ENCODE results near the gene LAMP1.

The LAMP1 gene

GRCh38 chr13:113315992-113316391 lies 19.0 kb downstream of the LAMP1 start:
- Mint-ChIP-seq H3K27ac (no peak overlapping the region), H3K4me1 (no peaks in the 10 kb centered on the region), H3K4me3 (no peak overlapping the region), H3K27me3 (ENCODE audit: low read depth) (no peaks in the 10 kb centered on the region), H3K9me3 (no peaks in the 10 kb centered on the region), H3K36me3 (ENCODE audit: low read depth) (peaks cover 27% of the 10 kb centered on the region)
- TF ChIP-seq CTCF (IDR thresholded peaks at IDR 0.05; ENCODE audit: unreplicated experiment in 3 of 3), result no peak

DNA sequence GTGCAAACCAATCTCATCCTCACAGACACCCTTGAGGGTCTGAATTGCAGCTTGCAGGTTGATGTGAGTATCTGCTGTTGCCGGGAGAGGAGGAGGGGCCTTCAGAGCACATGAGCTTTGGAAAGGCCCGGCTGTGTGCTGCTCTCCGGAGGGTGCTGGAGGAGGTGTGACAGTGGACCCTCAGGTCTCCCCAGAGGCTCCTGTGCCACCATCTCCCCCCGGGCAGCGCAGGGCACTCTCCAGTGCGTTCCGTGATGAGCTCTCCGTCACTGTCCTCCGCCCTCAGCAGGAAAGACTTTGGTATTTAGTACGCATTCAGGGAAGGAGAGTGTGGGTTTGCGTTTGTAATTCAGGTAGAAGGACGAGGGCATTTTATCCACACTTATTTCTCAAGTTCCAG lies 20.0 kb downstream of the LAMP1 start:
- Mint-ChIP-seq H3K4me1 (peaks cover 5% of the 10 kb centered on the region), H3K4me3 (no peak overlapping the region), H3K27me3 (ENCODE audit: low read depth) (no peaks in the 10 kb centered on the region), H3K9me3 (no peaks in the 10 kb centered on the region), H3K36me3 (ENCODE audit: low read depth) (peaks cover 32% of the 10 kb centered on the region), H3K27ac (no peak overlapping the region)
- no peak for TF ChIP-seq CTCF (IDR thresholded peaks at IDR 0.05; ENCODE audit: unreplicated experiment in 3 of 3)

GRCh38 chr13:113318956-113319355 lies 21.9 kb downstream of the LAMP1 start:
- no peaks in the 10 kb centered on the region for H3K27me3 Mint-ChIP-seq (ENCODE audit: low read depth)
- no peak for TF ChIP-seq CTCF (IDR thresholded peaks at IDR 0.05; ENCODE audit: unreplicated experiment in 3 of 3)

GRCh38 chr13:113319371-113319770 lies 22.3 kb downstream of the LAMP1 start:
- Mint-ChIP-seq H3K9me3 (no peaks in the 10 kb centered on the region), H3K27me3 (ENCODE audit: low read depth) (no peaks in the 10 kb centered on the region), H3K4me1 (peaks cover 14% of the 10 kb centered on the region), H3K27ac (no peak overlapping the region), H3K4me3 (no peak overlapping the region), H3K36me3 (ENCODE audit: low read depth) (peaks cover 50% of the 10 kb centered on the region)
- no peak for TF ChIP-seq CTCF (IDR thresholded peaks at IDR 0.05; ENCODE audit: unreplicated experiment in 3 of 3)

More at GRCh38 chr13:113318956-113319355, 21.9 kb downstream of the LAMP1 start:
- H3K4me3 Mint-ChIP-seq, result no peak overlapping the region
- peaks cover 14% of the 10 kb centered on the region for H3K4me1 Mint-ChIP-seq
- peaks cover 46% of the 10 kb centered on the region for H3K36me3 Mint-ChIP-seq (ENCODE audit: low read depth)
- no peak overlapping the region for H3K27ac Mint-ChIP-seq
- no peaks in the 10 kb centered on the region for H3K9me3 Mint-ChIP-seq

DNA sequence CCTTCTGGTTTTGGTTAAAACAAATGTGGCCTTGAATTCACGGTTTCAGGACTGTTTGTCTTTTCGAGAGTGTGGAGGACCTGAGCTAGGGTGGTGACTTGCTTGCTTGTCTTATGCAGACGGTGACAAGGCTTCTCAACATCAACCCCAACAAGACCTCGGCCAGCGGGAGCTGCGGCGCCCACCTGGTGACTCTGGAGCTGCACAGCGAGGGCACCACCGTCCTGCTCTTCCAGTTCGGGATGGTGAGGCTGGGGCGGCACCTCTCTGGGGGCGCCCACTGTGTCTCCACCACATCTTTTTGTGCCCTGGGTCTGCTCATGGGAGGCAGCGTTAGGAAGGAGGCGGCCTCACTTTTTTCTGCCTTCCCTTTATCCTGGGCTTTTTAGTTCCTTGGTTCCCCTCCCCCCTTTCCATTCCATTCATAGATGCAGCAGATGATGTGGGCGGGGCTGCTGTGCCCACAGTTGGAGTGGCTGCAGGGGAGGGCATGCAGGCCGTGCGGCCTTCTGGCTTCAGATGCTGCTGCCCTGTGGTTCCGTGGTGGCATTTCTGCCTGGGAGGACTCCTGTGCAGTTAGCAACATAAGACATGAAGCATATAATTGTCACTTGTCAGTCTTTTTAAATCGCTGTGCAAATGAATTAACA lies 23.3 kb downstream of the LAMP1 start:
- no peaks in the 10 kb centered on the region for H3K27me3 Mint-ChIP-seq (ENCODE audit: low read depth)
- no peak overlapping the region for H3K4me3 Mint-ChIP-seq
- peaks cover 14% of the 10 kb centered on the region for H3K4me1 Mint-ChIP-seq
- TF ChIP-seq CTCF (IDR thresholded peaks at IDR 0.05; ENCODE audit: unreplicated experiment in 3 of 3), result no peak
- no peaks in the 10 kb centered on the region for H3K9me3 Mint-ChIP-seq
- peaks cover 53% of the 10 kb centered on the region for H3K36me3 Mint-ChIP-seq (ENCODE audit: low read depth)
- H3K27ac Mint-ChIP-seq, result no peak overlapping the region

- TF ChIP-seq CTCF (IDR thresholded peaks at IDR 0.05; ENCODE audit: unreplicated experiment in 3 of 3), result no peak
- peaks cover 52% of the 10 kb centered on the region for H3K36me3 Mint-ChIP-seq (ENCODE audit: low read depth)
- peaks cover 14% of the 10 kb centered on the region for H3K4me1 Mint-ChIP-seq
- peak overlapping the region; percentile 84 to 99 (median 93) for H3K27ac Mint-ChIP-seq
- H3K27me3 Mint-ChIP-seq (ENCODE audit: low read depth), result no peaks in the 10 kb centered on the region
- H3K9me3 Mint-ChIP-seq, result no peaks in the 10 kb centered on the region
- peak overlapping the region in 1 of 3 experiments; percentile 21 for H3K4me3 Mint-ChIP-seq
Observed at GRCh38 chr13:113321546-113321945, 24.5 kb downstream of the LAMP1 start.
